Effector memory CD8-positive, alpha-beta T cell (primary cell): Measurements from ENCODE around the gene PTDSS2.

Experiments
- ATAC-seq: fragments of 150-1000 bp; cut with Tn5 transposase; replicated peaks from 2 replicates; pipeline ENCODE4 v1.10.0; 2021; ENCODE audit warnings: mild to moderate bottlenecking, moderate library complexity
- DNase-seq, 3 experiments: peaks; one replicate each; pipeline ENCODE4 v3.0.0; 2021
- H3K27ac Mint-ChIP-seq, 2 donors: one replicate each; pipeline ENCODE4 v1.8.0; 2022; ENCODE audit warnings: mild to moderate bottlenecking in 2 of 2, mixed read lengths in 2 of 2, moderate library complexity in 2 of 2
- H3K27me3 Mint-ChIP-seq, 2 donors: one replicate each; pipeline ENCODE4 v1.8.0; 2022; ENCODE audit warnings: mixed read lengths in 2 of 2
- H3K36me3 Mint-ChIP-seq: one replicate; pipeline ENCODE4 v1.8.0; 2022; ENCODE audit warnings: mild to moderate bottlenecking, moderate library complexity, mixed read lengths; ENCODE audit not compliant: insufficient read depth
- H3K4me1 Mint-ChIP-seq, 2 donors: one replicate each; pipeline ENCODE4 v1.8.0; 2022; ENCODE audit warnings: low read depth in 2 of 2, mixed read lengths in 2 of 2
- H3K4me3 Mint-ChIP-seq, 2 donors: one replicate each; pipeline ENCODE4 v1.8.0; 2022; ENCODE audit warnings: mild to moderate bottlenecking in 2 of 2, mixed read lengths in 2 of 2, moderate library complexity in 2 of 2
- H3K9me3 Mint-ChIP-seq, 2 donors: one replicate each; pipeline ENCODE4 v1.8.0; 2022; ENCODE audit warnings: mixed read lengths in 2 of 2

The PTDSS2 gene

GRCh38 chr11:484616-485015, 34.5 kb downstream of the PTDSS2 start:
- Mint-ChIP-seq H3K27ac (no peak overlapping the region), H3K27me3 (no peaks in the 10 kb centered on the region), H3K4me3 (no peak overlapping the region), H3K36me3 (peaks cover 6% of the 10 kb centered on the region), H3K9me3 (no peaks in the 10 kb centered on the region), H3K4me1 (no peaks in the 10 kb centered on the region)
- DNase-seq (no peak), ATAC-seq (no peak)

GRCh38 chr11:486189-486588, 36.1 kb downstream of the PTDSS2 start:
- no peak for ATAC-seq

DNA sequence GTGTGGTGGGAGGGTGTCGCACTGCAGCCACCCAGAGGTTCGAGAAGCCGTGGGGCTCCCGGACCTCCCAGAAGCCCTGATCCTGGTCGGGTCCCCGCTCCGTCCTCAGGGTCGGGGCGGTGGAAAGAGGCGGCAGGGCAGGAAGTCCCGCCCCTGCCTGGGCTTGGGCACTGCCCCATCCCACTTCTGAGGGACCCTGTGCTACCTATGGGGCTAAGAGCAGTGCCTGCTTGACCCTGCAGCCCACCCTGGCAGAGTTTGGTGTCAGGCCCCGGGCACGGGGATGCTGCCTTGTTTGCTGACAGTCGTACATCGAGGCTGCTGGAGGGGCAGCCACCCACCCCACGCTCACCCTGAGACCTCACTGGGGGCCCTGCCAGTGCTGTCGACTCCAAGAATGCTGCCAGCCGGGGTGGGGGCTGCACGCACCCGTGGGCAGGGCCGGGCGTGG, 37.5 kb downstream of the PTDSS2 start:
- no peaks in the 10 kb centered on the region for H3K9me3 Mint-ChIP-seq
- DNase-seq (no peak), ATAC-seq (no peak)
- H3K4me1 Mint-ChIP-seq: no peaks in the 10 kb centered on the region
- no peak overlapping the region for H3K27ac Mint-ChIP-seq
- H3K36me3 Mint-ChIP-seq: peaks cover 7% of the 10 kb centered on the region
- no peaks in the 10 kb centered on the region for H3K27me3 Mint-ChIP-seq
- no peak overlapping the region for H3K4me3 Mint-ChIP-seq

More at GRCh38 chr11:486189-486588, 36.1 kb downstream of the PTDSS2 start:
- no peaks in the 10 kb centered on the region for H3K27me3 Mint-ChIP-seq
- H3K4me3 Mint-ChIP-seq: no peak overlapping the region
- no peak for DNase-seq
- H3K4me1 Mint-ChIP-seq: no peaks in the 10 kb centered on the region
- peaks cover 7% of the 10 kb centered on the region for H3K36me3 Mint-ChIP-seq
- H3K27ac Mint-ChIP-seq: no peak overlapping the region
- H3K9me3 Mint-ChIP-seq: no peaks in the 10 kb centered on the region

GRCh38 chr11:488062-488461, 38.0 kb downstream of the PTDSS2 start:
- Mint-ChIP-seq H3K27me3 (no peaks in the 10 kb centered on the region), H3K9me3 (no peaks in the 10 kb centered on the region), H3K4me1 (no peaks in the 10 kb centered on the region), H3K36me3 (peaks cover 10% of the 10 kb centered on the region), H3K4me3 (no peak overlapping the region), H3K27ac (no peak overlapping the region)
- ATAC-seq (no peak), DNase-seq (no peak)

GRCh38 chr11:488579-488978, 38.5 kb downstream of the PTDSS2 start:
- no peaks in the 10 kb centered on the region for H3K9me3 Mint-ChIP-seq
- no peak overlapping the region for H3K4me3 Mint-ChIP-seq
- peaks cover 15% of the 10 kb centered on the region for H3K36me3 Mint-ChIP-seq
- no peak for DNase-seq
- ATAC-seq: no peak
- H3K27ac Mint-ChIP-seq: no peak overlapping the region
- no peaks in the 10 kb centered on the region for H3K27me3 Mint-ChIP-seq
- H3K4me1 Mint-ChIP-seq: no peaks in the 10 kb centered on the region

- no peaks in the 10 kb centered on the region for H3K4me1 Mint-ChIP-seq
- H3K27me3 Mint-ChIP-seq: no peaks in the 10 kb centered on the region
- ATAC-seq (no peak), DNase-seq (no peak)
- H3K27ac Mint-ChIP-seq: no peak overlapping the region
- no peaks in the 10 kb centered on the region for H3K9me3 Mint-ChIP-seq
- peaks cover 15% of the 10 kb centered on the region for H3K36me3 Mint-ChIP-seq
- H3K4me3 Mint-ChIP-seq: no peak overlapping the region
Measured at GRCh38 chr11:488992-489391, 38.9 kb downstream of the PTDSS2 start.

GRCh38 chr11:489610-490185, 39.6 kb downstream of the PTDSS2 start:
- no peak for DNase-seq
- no peak for ATAC-seq
- Mint-ChIP-seq H3K36me3 (peaks cover 19% of the 10 kb centered on the region), H3K9me3 (no peaks in the 10 kb centered on the region), H3K4me3 (no peak overlapping the region), H3K27me3 (no peaks in the 10 kb centered on the region), H3K27ac (no peak overlapping the region), H3K4me1 (no peaks in the 10 kb centered on the region)

- ATAC-seq (no peak), DNase-seq (no peak)
Measured at GRCh38 chr11:490186-490929, 40.3 kb downstream of the PTDSS2 start.

GRCh38 chr11:490930-491260, 40.8 kb downstream of the PTDSS2 start:
- H3K27ac Mint-ChIP-seq: no peak overlapping the region
- no peaks in the 10 kb centered on the region for H3K27me3 Mint-ChIP-seq
- ATAC-seq (no peak), DNase-seq (no peak)
- H3K9me3 Mint-ChIP-seq: no peaks in the 10 kb centered on the region
- peaks cover 22% of the 10 kb centered on the region for H3K36me3 Mint-ChIP-seq
- peaks cover 0 to 3% of the 10 kb centered on the region in 2 donors for H3K4me1 Mint-ChIP-seq
- no peak overlapping the region for H3K4me3 Mint-ChIP-seq

More at GRCh38 chr11:490186-490929, 40.3 kb downstream of the PTDSS2 start:
- Mint-ChIP-seq H3K27ac (no peak overlapping the region), H3K9me3 (no peaks in the 10 kb centered on the region), H3K4me1 (no peaks in the 10 kb centered on the region), H3K27me3 (no peaks in the 10 kb centered on the region), H3K4me3 (no peak overlapping the region), H3K36me3 (peaks cover 19% of the 10 kb centered on the region)

GRCh38 chr11:491358-491757, 41.3 kb downstream of the PTDSS2 start:
- ATAC-seq: no peak
- Mint-ChIP-seq H3K4me3 (no peak overlapping the region), H3K27ac (no peak overlapping the region), H3K36me3 (peaks cover 27% of the 10 kb centered on the region), H3K27me3 (no peaks in the 10 kb centered on the region), H3K9me3 (no peaks in the 10 kb centered on the region), H3K4me1 (peaks cover 0 to 4% of the 10 kb centered on the region in 2 donors)
- DNase-seq: no peak

DNA sequence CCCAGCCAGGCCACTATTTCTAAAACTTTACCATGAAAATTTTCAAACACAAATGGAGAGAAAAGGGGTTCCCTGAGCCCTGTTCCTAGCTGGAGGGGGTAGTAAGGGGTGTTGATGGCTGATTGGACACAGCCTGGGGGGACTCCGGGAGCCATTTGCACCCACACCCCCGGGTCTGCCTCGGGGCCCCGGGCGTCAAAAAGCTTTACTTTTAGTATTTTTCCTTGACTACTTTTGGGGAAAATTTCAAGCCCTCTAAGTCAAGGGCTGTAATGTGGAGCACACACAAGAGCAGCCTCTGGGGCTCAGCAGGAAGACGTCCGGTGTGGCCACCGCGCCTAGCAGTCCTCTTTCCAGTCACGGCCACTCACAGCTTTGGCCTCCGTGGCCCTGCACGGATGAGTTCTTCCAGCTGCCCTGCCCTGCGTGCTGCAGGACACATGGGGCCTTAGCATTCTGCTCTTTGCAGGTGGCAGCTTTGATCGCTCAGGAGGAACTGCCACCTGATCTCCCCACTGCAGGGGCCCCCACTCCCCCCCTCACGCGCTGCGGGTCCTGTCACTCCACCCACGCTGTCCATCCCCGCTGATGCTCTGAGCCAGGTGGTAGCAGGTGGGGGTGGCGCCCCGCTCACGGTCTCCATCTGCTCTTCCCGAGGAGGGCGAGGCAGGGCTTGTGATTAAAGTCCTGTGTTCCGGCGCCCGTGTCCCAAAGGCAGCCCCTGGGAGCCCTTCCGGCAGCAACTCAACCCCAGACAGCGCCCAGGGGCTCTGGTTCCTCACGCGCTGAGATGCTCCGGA, 42.5 kb downstream of the PTDSS2 start:
- DNase-seq (no peak), ATAC-seq (no peak)
- Mint-ChIP-seq H3K27me3 (no peaks in the 10 kb centered on the region), H3K27ac (peak overlapping the region; percentile 20 to 73), H3K4me1 (peaks cover 4 to 5% of the 10 kb centered on the region in 2 donors), H3K4me3 (no peak overlapping the region), H3K9me3 (no peaks in the 10 kb centered on the region), H3K36me3 (peaks cover 39% of the 10 kb centered on the region)

DNA sequence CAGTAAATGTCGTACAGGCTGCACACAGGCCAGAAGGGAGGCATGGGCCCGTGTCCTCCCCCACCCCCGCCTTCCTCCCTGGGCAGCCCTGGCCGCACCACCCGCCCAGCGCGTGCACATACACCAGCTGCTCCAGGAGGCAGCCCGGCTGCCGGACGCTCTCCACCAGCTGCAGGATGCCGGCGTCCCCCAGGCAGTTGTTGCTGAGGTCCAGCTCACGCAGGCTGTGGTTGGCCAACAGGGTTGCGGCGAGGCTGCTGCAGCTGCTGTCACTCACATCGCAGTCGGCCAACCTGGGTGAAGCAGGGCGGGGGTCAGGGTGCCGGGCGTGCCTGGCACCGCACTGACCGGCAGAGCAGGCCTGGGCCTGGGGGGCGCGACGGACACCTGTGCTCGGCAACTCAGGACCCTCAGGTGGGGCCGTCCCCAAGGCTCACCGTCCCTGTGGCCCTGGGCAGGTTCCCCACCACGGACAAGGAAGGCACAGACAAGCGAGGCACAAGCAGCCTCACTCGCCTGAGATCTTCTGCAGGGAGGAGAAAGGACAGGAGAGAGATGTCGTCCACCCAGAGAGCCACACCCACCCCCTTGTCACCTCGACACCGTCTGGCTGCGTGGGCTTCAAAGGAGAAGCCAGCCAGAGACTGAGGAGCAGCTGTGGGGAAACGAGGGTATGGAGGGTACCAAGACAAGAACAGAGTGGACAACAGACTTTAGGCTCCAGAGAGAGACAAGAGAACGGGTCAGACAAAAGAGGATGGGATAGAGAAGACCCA, 44.9 kb downstream of the PTDSS2 start:
- ATAC-seq (no peak), DNase-seq (no peak)
- Mint-ChIP-seq H3K4me3 (no peak overlapping the region), H3K36me3 (peaks cover 44% of the 10 kb centered on the region), H3K9me3 (no peaks in the 10 kb centered on the region), H3K27ac (no peak overlapping the region), H3K4me1 (peaks cover 4 to 7% of the 10 kb centered on the region in 2 donors), H3K27me3 (no peaks in the 10 kb centered on the region)

- Mint-ChIP-seq H3K4me1 (peaks cover 4 to 7% of the 10 kb centered on the region in 2 donors), H3K27ac (peak overlapping the region in 1 of 2 donors; percentile 67), H3K36me3 (peaks cover 47% of the 10 kb centered on the region), H3K4me3 (peak overlapping the region in 1 of 2 donors; percentile 30), H3K27me3 (no peaks in the 10 kb centered on the region), H3K9me3 (no peaks in the 10 kb centered on the region)
- DNase-seq (no peak), ATAC-seq (no peak)
Measured at GRCh38 chr11:495537-495931, 45.5 kb downstream of the PTDSS2 start.
